ENCODE measurements around the gene FRMD4B. TPM values are rescaled to one million over a fixed set of nuclear protein-coding genes. Genes with fewer than 3 reads are reported as not detected.

The FRMD4B gene
- total and polyA plus RNA-seq, 2 experiments from 2014 or later: 6.4 to 12.8 TPM

- Mint-ChIP-seq H3K27ac (no peak overlapping the region), H3K36me3 (ENCODE audit: low read depth) (no peaks in the 10 kb centered on the region), H3K4me1 (peaks cover 5% of the 10 kb centered on the region), H3K4me3 (no peak overlapping the region), H3K27me3 (ENCODE audit: insufficient read depth, low read depth, poor library complexity) (peaks cover 1% of the 10 kb centered on the region), H3K9me3 (no peaks in the 10 kb centered on the region)
- no peaks in the 10 kb centered on the region for H3F3A ChIP-seq (replicated peaks; ENCODE audit: low read depth)
- no peak for DNase-seq (ENCODE audit: low spot score)
- no peaks in the 10 kb centered on the region for H3K36me3 ChIP-seq (ENCODE audit: insufficient read depth)
- TF ChIP-seq CTCF (conservative IDR thresholded peaks at IDR 0.05; ENCODE audit: low read depth in 2 of 2) (no peak), REST (IDR thresholded peaks at IDR 0.05; ENCODE audit: unreplicated experiment) (no peak), EZH2 (IDR thresholded peaks at IDR 0.05; ENCODE audit: low read depth, unreplicated experiment) (no peak), ZNF114 (CRISPR knock-in tag; IDR thresholded peaks at IDR 0.05) (no peak), ZNF462 (CRISPR knock-in tag; IDR thresholded peaks at IDR 0.05) (no peak), STAT1 (IDR thresholded peaks at IDR 0.05; ENCODE audit: unreplicated experiment) (no peak), POLR2AphosphoS5 (IDR thresholded peaks at IDR 0.05; ENCODE audit: low read depth) (no peak), ETS1 (IDR thresholded peaks at IDR 0.05) (no peak), ZNF331 (CRISPR knock-in tag; IDR thresholded peaks at IDR 0.05; ENCODE audit: low read depth) (no peak), NANOG (IDR thresholded peaks at IDR 0.05; ENCODE audit: borderline replicate concordance) (no peak), JUNB (IDR thresholded peaks at IDR 0.05; ENCODE audit: unreplicated experiment) (no peak), EZH2phosphoT487 (IDR thresholded peaks at IDR 0.05; ENCODE audit: unreplicated experiment) (no peak), CREB1 (CRISPR knock-in tag; IDR thresholded peaks at IDR 0.05; ENCODE audit: low read depth) (no peak)
- H3K79me2 ChIP-seq (replicated peaks; ENCODE audit: insufficient read depth): no peaks in the 10 kb centered on the region
- H3K27me3 ChIP-seq (ENCODE audit: insufficient read depth): no peaks in the 10 kb centered on the region
- no peak for ATAC-seq
- H3K27ac ChIP-seq (ENCODE audit: low read depth): no peak overlapping the region
- H3K4me2 ChIP-seq: no peak overlapping the region
- no peak overlapping the region for H3K4me3 ChIP-seq
- H3K9me2 ChIP-seq (ENCODE audit: insufficient read depth): no peaks in the 10 kb centered on the region
- no peak overlapping the region for H2AFZ ChIP-seq
- H3K4me1 ChIP-seq (ENCODE audit: insufficient read depth): no peaks in the 10 kb centered on the region
- no peaks in the 10 kb centered on the region for H4K20me1 ChIP-seq (replicated peaks; ENCODE audit: insufficient read depth)
Observed at GRCh38 chr3:69304396-69304795, 81.5 kb downstream of the FRMD4B start.
